ENCODE measurements around the gene SEC24C.

DNA sequence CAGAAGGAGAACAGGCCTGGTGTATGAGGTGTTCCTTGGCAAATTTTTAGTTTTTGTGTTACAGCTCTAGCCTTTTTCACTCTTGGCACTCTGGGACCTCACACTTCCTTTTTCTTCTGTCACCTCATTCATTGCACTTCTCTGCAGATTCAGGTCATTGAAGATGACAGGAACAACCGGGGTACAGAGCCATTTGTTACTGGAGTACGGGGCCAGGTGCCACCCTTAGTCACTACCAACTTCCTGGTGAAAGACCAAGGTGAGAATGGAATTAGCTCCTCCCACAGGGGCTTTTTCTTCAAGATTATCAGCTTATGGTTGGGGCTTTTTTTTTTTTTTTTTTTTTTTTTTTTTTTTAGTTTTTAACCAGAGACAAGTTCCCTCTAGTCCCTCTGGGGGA is 19.2 kb downstream of the SEC24C start:
- TF ChIP-seq POLR2A (IDR thresholded peaks at IDR 0.05; ENCODE audit: low read length) (no peak), GATA1 (IDR thresholded peaks at IDR 0.05; ENCODE audit: low read depth, low read length) (no peak)
